B cell (primary cell): ENCODE results near the gene WDR18. TPM values are rescaled to one million over a fixed set of nuclear protein-coding genes. Genes with fewer than 3 reads are reported as not detected.

Experiments
- ATAC-seq: fragments of 200-7000 bp; cut with Tn5 transposase; one replicate; pipeline ENCODE4 v1.10.0; 2021; ENCODE audit warnings: low read depth, mild to moderate bottlenecking, moderate number of reproducible peaks, moderate library complexity
- CTCF ChIA-PET: fragments of 350-600 bp; sonication (Branson Sonifier 250); formaldehyde crosslinking; loops from one replicate; lab custom pipeline; 2021; ENCODE audit warnings: antibody characterized with exemption, inconsistent platforms; lab: Charles Lee
- POLR2A ChIA-PET: fragments of 350-600 bp; sonication (Branson Sonifier 250); formaldehyde crosslinking; loops from one replicate; lab custom pipeline; 2021; ENCODE audit warnings: antibody characterized with exemption; lab: Charles Lee
- DNase-seq: peaks from one replicate; pipeline ENCODE4 v3.0.0; 2013
- H2AFZ ChIP-seq: 2 replicates; pipeline ENCODE4 v1.6.1; 2012; ENCODE audit warnings: mild to moderate bottlenecking, low read depth, low read length; ENCODE audit not compliant: insufficient read depth, poor library complexity, severe bottlenecking
- H3K27ac ChIP-seq, 2 donors: 1 replicate in 1 of 2; 2 replicates in 1 of 2; pipeline ENCODE4 v1.5.1; 2012 to 2013; ENCODE audit warnings: low read length in 2 of 2, mild to moderate bottlenecking in 2 of 2, moderate library complexity in 1 of 2
- H3K27me3 ChIP-seq, 4 experiments: fragments of 200-600 bp in 1 of 4; sonication (generic) in 1 of 4; replicated peaks in 1 of 4; 1 replicate in 2 of 4; 2 replicates in 2 of 4; pipeline versions ENCODE4 v1.6.1 to v1.7.0; 2013 to 2016; ENCODE audit warnings: low read length in 3 of 4, mild to moderate bottlenecking in 2 of 4, mixed read lengths in 1 of 4, moderate library complexity in 1 of 4; ENCODE audit not compliant: insufficient read depth in 4 of 4, control insufficient read depth in 3 of 4; ENCODE audit errors: control extremely low read depth in 1 of 4
- H3K36me3 ChIP-seq, 2 experiments: replicated peaks in 1 of 2; 1 replicate in 1 of 2; 2 replicates in 1 of 2; pipeline versions ENCODE4 v1.6.1 to v1.7.1; 2013; ENCODE audit warnings: low read length in 1 of 2; ENCODE audit not compliant: insufficient read depth in 2 of 2, control insufficient read depth in 1 of 2; ENCODE audit errors: control extremely low read depth in 1 of 2, extremely low read depth in 1 of 2
- H3K4me1 ChIP-seq, 2 donors: fragments of 200-600 bp in 1 of 2; sonication (generic) in 1 of 2; 1 replicate in 1 of 2; 2 replicates in 1 of 2; pipeline versions ENCODE4 v1.5.1 to v1.6.1; 2013 to 2017; ENCODE audit warnings: low read length in 2 of 2; ENCODE audit not compliant: control insufficient read depth in 2 of 2, insufficient read depth in 2 of 2
- H3K4me2 ChIP-seq: replicated peaks from 2 replicates; pipeline ENCODE3; 2012; ENCODE audit warnings: mild to moderate bottlenecking, low read depth, low read length; ENCODE audit not compliant: poor library complexity, severe bottlenecking
- H3K4me3 ChIP-seq, 5 experiments: fragments of 200-600 bp in 1 of 5; sonication (generic) in 1 of 5; 1 replicate in 3 of 5; 2 replicates in 2 of 5; pipeline versions ENCODE4 v1.5.1 to v1.7.0; 2011 to 2016; ENCODE audit warnings: low read length in 4 of 5, mild to moderate bottlenecking in 4 of 5, low read depth in 2 of 5, control low read depth in 1 of 5, moderate library complexity in 1 of 5; ENCODE audit not compliant: insufficient read depth in 1 of 5; ENCODE audit errors: control extremely low read depth in 1 of 5, extremely low read depth in 1 of 5
- H3K79me2 ChIP-seq: fragments of 200-600 bp; sonication (generic); one replicate; pipeline ENCODE4 v1.6.0; 2016; ENCODE audit warnings: low read length; ENCODE audit not compliant: control insufficient read depth, insufficient read depth
- H3K9ac ChIP-seq: fragments of 200-600 bp; sonication (generic); 2 replicates; pipeline ENCODE4 v1.6.1; 2017; ENCODE audit warnings: mild to moderate bottlenecking, low read length, moderate library complexity
- H3K9me3 ChIP-seq, 3 donors: one replicate each; pipeline versions ENCODE4 v1.6.1 to v1.7.1; 2013; ENCODE audit warnings: low read length in 2 of 3; ENCODE audit not compliant: control insufficient read depth in 2 of 3, insufficient read depth in 1 of 3; ENCODE audit errors: control extremely low read depth in 1 of 3
- H4K20me1 ChIP-seq: 2 replicates; pipeline ENCODE4 v1.6.0; 2012; ENCODE audit warnings: mild to moderate bottlenecking, low read length; ENCODE audit not compliant: insufficient read depth, control insufficient read depth, poor library complexity, severe bottlenecking
- H3K27ac Mint-ChIP-seq: one replicate; pipeline ENCODE4 v1.8.0; 2021; ENCODE audit warnings: mixed read lengths
- H3K27me3 Mint-ChIP-seq: one replicate; pipeline ENCODE4 v1.8.0; 2021; ENCODE audit warnings: mixed read lengths
- H3K4me1 Mint-ChIP-seq: one replicate; pipeline ENCODE4 v1.8.0; 2021; ENCODE audit warnings: mixed read lengths
- H3K4me3 Mint-ChIP-seq: one replicate; pipeline ENCODE4 v1.8.0; 2021; ENCODE audit warnings: mixed read lengths
- H3K9me3 Mint-ChIP-seq: one replicate; pipeline ENCODE4 v1.8.0; 2022; ENCODE audit warnings: mixed read lengths; ENCODE audit not compliant: insufficient read depth
- CTCF ChIP-seq: fragments of 200-600 bp; IDR thresholded peaks from one replicate; pipeline ENCODE4 v1.8.0; 2022; ENCODE audit warnings: antibody characterized with exemption, mild to moderate bottlenecking
- EZH2 ChIP-seq: IDR thresholded peaks from 2 replicates; pipeline ENCODE4 v1.6.1; 2012; ENCODE audit warnings: borderline replicate concordance, low read depth, mild to moderate bottlenecking, moderate library complexity, low read length; ENCODE audit not compliant: insufficient read depth, poor library complexity, severe bottlenecking
- WGBS: methylation state at CpG from one replicate; pipeline ENCODE4 v1.1.5; 2013; ENCODE audit warnings: missing lambda C conversion rate; ENCODE audit not compliant: insufficient coverage; 5-methylcytosine and 5-hydroxymethylcytosine counted together
- intact Hi-C: fragments of 100-400 bp; cut with micrococcal nuclease; formaldehyde crosslinking; loops from one replicate; pipeline ENCODE4 v1.10.0; 2022
- polyA plus RNA-seq: library from polyadenylated mRNA; depleted of rRNA; stranded (reverse); fragments of >200 nt; gene quantifications from 2 replicates; pipeline ENCODE4 v1.2.3, GENCODE V29; 2012
- total RNA-seq, 2 donors: library from RNA; stranded (reverse); fragments of 120-200 nt in 1 of 2; gene quantifications; 1 replicate in 1 of 2; 2 replicates in 1 of 2; pipeline versions ENCODE4 v1.2.3 to v1.2.4, GENCODE V29; 2013 to 2022

Gene WDR18
- total and polyA plus RNA-seq, 2 donors (not counting 1 experiment from before 2014, with no cell fraction given): 48.5 to 60.5 TPM

- intact Hi-C loops: no loop called here
- peaks cover 0 to 10% (median 0%) of the 10 kb centered on the region in 3 donors for H3K9me3 ChIP-seq
- no peak overlapping the region for H2AFZ ChIP-seq
- DNase-seq: peak; percentile 68
- WGBS: 93% methylated on average over 23 of the region's 27 CpGs
- H3K36me3 ChIP-seq: no peaks in the 10 kb centered on the region
- H3K4me2 ChIP-seq: no peak overlapping the region
- no peaks in the 10 kb centered on the region for H3K27me3 Mint-ChIP-seq
- no peaks in the 10 kb centered on the region for H3K27me3 ChIP-seq
- H3K27ac Mint-ChIP-seq: peak overlapping the region; percentile 67
- H3K4me3 ChIP-seq: no peak overlapping the region
- H3K9me3 Mint-ChIP-seq: no peaks in the 10 kb centered on the region
- CTCF ChIA-PET: interaction anchor here (1.1 kb wide), 1 partner anchor 8 kb away, joined by 4 read pairs; no protein-coding TSS in a partner anchor
- H4K20me1 ChIP-seq: peaks cover 25% of the 10 kb centered on the region
- peaks cover 39 to 48% of the 10 kb centered on the region in 2 donors for H3K4me1 ChIP-seq
- POLR2A ChIA-PET: interaction anchor here (0.5 to 1.2 kb wide), 4 partner anchors 10 to 189 kb away, joined by 3 to 6 read pairs (median 4); no protein-coding TSS in a partner anchor
- no peak overlapping the region for H3K9ac ChIP-seq
- peaks cover 34% of the 10 kb centered on the region for H3K79me2 ChIP-seq
- H3K27ac ChIP-seq: no peak overlapping the region
- TF ChIP-seq CTCF: no peak
- TF ChIP-seq EZH2: no peak
- peaks cover 51% of the 10 kb centered on the region for H3K4me1 Mint-ChIP-seq
- no peak overlapping the region for H3K4me3 Mint-ChIP-seq
- no peak for ATAC-seq
These were observed 40.0 kb upstream of the WDR18 start for GRCh38 chr19:944171-944567.

GRCh38 chr19:944663-945241, 39.4 kb upstream of the WDR18 start:
- Histone ChIP-seq H4K20me1 (peaks cover 23% of the 10 kb centered on the region), H3K27me3 (no peaks in the 10 kb centered on the region), H3K27ac (peak overlapping the region in 1 of 2 donors; percentile 4), H3K9me3 (peaks cover 0 to 10% (median 0%) of the 10 kb centered on the region in 3 donors), H3K4me1 (peaks cover 45 to 50% of the 10 kb centered on the region in 2 donors), H3K79me2 (peaks cover 34% of the 10 kb centered on the region), H3K9ac (no peak overlapping the region), H3K4me3 (no peak overlapping the region), H3K4me2 (no peak overlapping the region), H2AFZ (no peak overlapping the region), H3K36me3 (no peaks in the 10 kb centered on the region)
- CTCF ChIA-PET: interaction anchor here (1.1 to 1.2 kb wide), 2 partner anchors 8 to 22 kb away, joined by 3 to 4 read pairs; no protein-coding TSS in a partner anchor
- Mint-ChIP-seq H3K9me3 (no peaks in the 10 kb centered on the region), H3K4me1 (peaks cover 50% of the 10 kb centered on the region), H3K27me3 (no peaks in the 10 kb centered on the region), H3K4me3 (no peak overlapping the region), H3K27ac (peak overlapping the region; percentile 63)
- ATAC-seq (no peak), DNase-seq (no peak)
- intact Hi-C loops: no loop called here
- 88% methylated on average over 22 of the region's 22 CpGs for WGBS
- POLR2A ChIA-PET: interaction anchor here (0.5 to 1.2 kb wide), 3 partner anchors 9 to 188 kb away, joined by 3 to 6 read pairs (median 4); no protein-coding TSS in a partner anchor
- TF ChIP-seq EZH2: no peak
- TF ChIP-seq CTCF: no peak
